Measurements from ENCODE around the gene IGSF21. TPM values are rescaled to one million over a fixed set of nuclear protein-coding genes. Genes with fewer than 3 reads are reported as not detected.

Gene IGSF21
- total and polyA plus RNA-seq, 2 of the 4 experiments (the other 2 are of a cell fraction) = not detected

DNA sequence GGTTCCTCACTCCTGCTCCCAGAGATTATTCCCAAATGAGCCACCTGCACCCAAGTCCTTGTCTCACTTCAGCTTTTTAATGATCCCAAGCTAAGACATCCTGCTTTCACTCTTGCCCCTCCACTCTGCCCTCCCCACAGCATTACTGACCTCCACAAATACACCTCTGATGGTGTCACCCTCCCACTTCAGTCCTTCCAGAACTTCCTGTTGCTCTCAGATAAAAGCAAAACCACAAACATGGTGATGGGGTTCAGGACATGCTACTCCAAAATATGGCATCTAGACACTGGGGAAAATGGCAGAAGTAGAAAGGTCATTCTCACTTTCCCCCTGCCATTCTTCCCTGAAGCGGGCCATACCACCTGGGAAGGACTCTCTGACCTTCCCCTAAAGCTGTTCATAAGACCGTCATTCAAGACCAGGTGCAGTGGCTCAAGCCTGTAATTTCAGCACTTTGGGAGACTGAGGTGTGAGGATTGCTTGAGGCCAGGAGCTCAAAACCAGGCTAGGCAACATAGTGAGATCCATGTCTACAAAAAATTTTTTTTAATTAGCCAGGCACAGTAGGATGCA is 307.4 kb downstream of the IGSF21 start:
- ATAC-seq (ENCODE audit: low read depth) = no peak
- intact Hi-C loops (cut with micrococcal nuclease) = no loop called here
- POLR2A ChIA-PET (ENCODE audit: unreplicated experiment) = no interaction called here
- H3K56ac ChIP-seq (ENCODE audit: extremely low read depth, insufficient read depth, low read length) = no peak overlapping the region
- peaks cover 38% of the 10 kb centered on the region for H3K9me3 ChIP-seq (ENCODE audit: control insufficient read depth, insufficient read depth, low read length)
- no peak overlapping the region for H2BK5ac ChIP-seq (ENCODE audit: low read depth, low read length, poor library complexity, severe bottlenecking)
- no peak overlapping the region for H3K18ac ChIP-seq (ENCODE audit: low read depth, low read length)
- no peaks in the 10 kb centered on the region for H3K36me3 ChIP-seq (ENCODE audit: control insufficient read depth, insufficient read depth, low read length)
- H2AK9ac ChIP-seq (replicated peaks; ENCODE audit: low read depth, low read length, poor library complexity) = no peak overlapping the region
- H3K4ac ChIP-seq (ENCODE audit: low read depth, low read length) = no peak overlapping the region
- H3K4me1 ChIP-seq (ENCODE audit: control insufficient read depth, insufficient read depth, low read length) = no peaks in the 10 kb centered on the region
- in situ Hi-C loops (cut with MboI; ENCODE audit: low sequenced_read_pairs) = no loop called here
- H4K20me1 ChIP-seq (ENCODE audit: insufficient read depth, low read length) = no peaks in the 10 kb centered on the region
- no peak overlapping the region for H2BK120ac ChIP-seq (ENCODE audit: low read depth, low read length)
- no peak overlapping the region for H4K8ac ChIP-seq (ENCODE audit: low read depth in 2 of 2, low read length in 2 of 2)
- no peak overlapping the region for H3K27ac ChIP-seq (ENCODE audit: insufficient read depth, low read length)
- no peak overlapping the region for H2BK20ac ChIP-seq (ENCODE audit: low read depth, low read length)
- H3K4me3 ChIP-seq (ENCODE audit: insufficient read depth, low read depth, low read length) = no peak overlapping the region
- no peaks in the 10 kb centered on the region for H3K9me1 ChIP-seq (ENCODE audit: insufficient read depth, low read length)
- no peak overlapping the region for H3K4me2 ChIP-seq (ENCODE audit: low read depth, low read length)
- no peak overlapping the region for H2AK5ac ChIP-seq (ENCODE audit: low read depth, low read length)
- dilution Hi-C loops (cut with HindIII; ENCODE audit: low sequenced_read_pairs, unreplicated experiment) = no loop called here
- WGBS, 2 experiments (ENCODE audit: extremely low coverage in 2 of 2, insufficient read length in 1 of 2) = no CpG with 5 or more reads among the region's 2 CpGs
- no peak overlapping the region for H2BK15ac ChIP-seq (ENCODE audit: low read depth, low read length)
- no peak overlapping the region for H2AFZ ChIP-seq (replicated peaks; ENCODE audit: low read length, poor library complexity)
- H3K14ac ChIP-seq (replicated peaks; ENCODE audit: low read depth, low read length) = no peak overlapping the region
- no TSS peak for BruUV-seq (replicated peaks)
- no peak overlapping the region for H4K91ac ChIP-seq (ENCODE audit: insufficient read depth, low read depth, low read length)
- H3K23ac ChIP-seq (ENCODE audit: low read depth, low read length) = no peak overlapping the region
- DNase-seq = no peak
- no peaks in the 10 kb centered on the region for H3K79me1 ChIP-seq (ENCODE audit: low read depth in 1 of 2, low read length in 2 of 2)
- CTCF ChIA-PET = no interaction called here
- H3K27me3 ChIP-seq (ENCODE audit: control insufficient read depth, insufficient read depth, low read length) = no peaks in the 10 kb centered on the region
- no peak for TF ChIP-seq MXI1 (IDR thresholded peaks at IDR 0.05; ENCODE audit: borderline replicate concordance, low read depth, low read length)
- TF ChIP-seq ELK1 (IDR thresholded peaks at IDR 0.05; ENCODE audit: borderline replicate concordance, low read depth, low read length) = no peak
- TF ChIP-seq CEBPB (IDR thresholded peaks at IDR 0.05; ENCODE audit: low read depth, low read length) = no peak
- TF ChIP-seq RAD21 (IDR thresholded peaks at IDR 0.05; ENCODE audit: low read length) = no peak
- no peak for TF ChIP-seq RFX5 (IDR thresholded peaks at IDR 0.05; ENCODE audit: low read depth, low read length)
- TF ChIP-seq POLR2A (IDR thresholded peaks at IDR 0.05; ENCODE audit: low read depth, low read length) = no peak
- no peak for TF ChIP-seq BHLHE40 (IDR thresholded peaks at IDR 0.05; ENCODE audit: low read depth, low read length)
- TF ChIP-seq RCOR1 (IDR thresholded peaks at IDR 0.05; ENCODE audit: insufficient replicate concordance, low read length) = no peak
- TF ChIP-seq CTCF (conservative IDR thresholded peaks at IDR 0.05; ENCODE audit: low read depth, low read length) = no peak
- no peak for TF ChIP-seq CHD1 (IDR thresholded peaks at IDR 0.05; ENCODE audit: low read depth, low read length)
- TF ChIP-seq NFE2L2 (IDR thresholded peaks at IDR 0.05; ENCODE audit: low read depth, low read length) = no peak
- TF ChIP-seq FOS (IDR thresholded peaks at IDR 0.05; ENCODE audit: low read depth, low read length) = no peak
- TF ChIP-seq USF2 (IDR thresholded peaks at IDR 0.05; ENCODE audit: low read depth, low read length) = no peak
- TF ChIP-seq MAZ (IDR thresholded peaks at IDR 0.05; ENCODE audit: borderline replicate concordance, low read depth, low read length) = no peak
- TF ChIP-seq MAFK (IDR thresholded peaks at IDR 0.05; ENCODE audit: low read depth, low read length) = no peak
- no peak for TF ChIP-seq SMC3 (IDR thresholded peaks at IDR 0.05; ENCODE audit: low read depth, low read length)
- H4K5ac ChIP-seq (ENCODE audit: low read depth, low read length) = no peak overlapping the region
- H3K9ac ChIP-seq (ENCODE audit: low read depth, low read length) = no peak overlapping the region

Measured in IMR-90 (cell line).